GM23248 (cell line): ENCODE data around the gene SERTAD1.
"Not testable (repeated sequence)": the region's sequence is repeated elsewhere in the genome, so short reads cannot be mapped to it uniquely, and the experiment has no call there.

Experiments used
- EZH2 ChIP-seq: fragments of 200-600 bp; sonication (generic); IDR thresholded peaks from 2 replicates; pipeline ENCODE4 v1.6.1; 2018; ENCODE audit warnings: antibody characterized with exemption, mild to moderate bottlenecking; ENCODE audit not compliant: insufficient read depth, poor library complexity, severe bottlenecking
- EZH2phosphoT487 ChIP-seq: fragments of 200-600 bp; sonication (generic); IDR thresholded peaks from 2 replicates; pipeline ENCODE4 v1.6.1; 2018; ENCODE audit warnings: antibody characterized with exemption, moderate library complexity, mild to moderate bottlenecking, low read depth; ENCODE audit not compliant: insufficient read depth

- TF ChIP-seq EZH2, EZH2phosphoT487: not testable (repeated sequence)
These were observed 17.2 kb downstream of the SERTAD1 start for GRCh38 chr19:40408598-40408925.
